Aorta (tissue), 5 donors: ENCODE data around the gene C5AR2. TPM values are rescaled to one million over a fixed set of nuclear protein-coding genes. Genes with fewer than 3 reads are reported as not detected.

Experiments
- ATAC-seq: fragments of 200-7000 bp; cut with Tn5 transposase; one replicate; pipeline ENCODE4 v1.9.1; 2022; ENCODE audit warnings: moderate library complexity; ENCODE audit not compliant: low FRiP score
- DNase-seq, 2 donors: peaks; one replicate each; pipeline ENCODE4 v3.0.0-alpha.2; 2020
- H3K27ac ChIP-seq, 2 donors: one replicate each; pipeline ENCODE4 v1.5.1; 2013; ENCODE audit warnings: low read length in 2 of 2, mild to moderate bottlenecking in 2 of 2, moderate library complexity in 2 of 2, control low read depth in 1 of 2, inconsistent platforms in 1 of 2, low read depth in 1 of 2
- H3K27me3 ChIP-seq, 2 donors: one replicate each; pipeline ENCODE4 v1.6.1; 2013; ENCODE audit warnings: control low read depth in 1 of 2, low read length in 1 of 2, mild to moderate bottlenecking in 1 of 2, moderate library complexity in 1 of 2; ENCODE audit not compliant: insufficient read depth in 2 of 2, control insufficient read depth in 1 of 2
- H3K36me3 ChIP-seq, 2 donors: one replicate each; pipeline ENCODE4 v1.6.1; 2013; ENCODE audit warnings: control low read depth in 1 of 2, low read length in 1 of 2, mild to moderate bottlenecking in 1 of 2; ENCODE audit not compliant: insufficient read depth in 2 of 2, control insufficient read depth in 1 of 2
- H3K4me1 ChIP-seq, 2 donors: one replicate each; pipeline ENCODE4 v1.6.1; 2013; ENCODE audit warnings: low read length in 2 of 2, control low read depth in 1 of 2, mild to moderate bottlenecking in 1 of 2, moderate library complexity in 1 of 2; ENCODE audit not compliant: insufficient read depth in 2 of 2, control insufficient read depth in 1 of 2
- H3K4me3 ChIP-seq, 2 donors: one replicate each; pipeline ENCODE4 v1.5.1; 2013; ENCODE audit warnings: low read length in 2 of 2, control low read depth in 1 of 2, mild to moderate bottlenecking in 1 of 2
- H3K9me3 ChIP-seq: one replicate; pipeline ENCODE4 v1.6.1; 2013; ENCODE audit warnings: mild to moderate bottlenecking, low read length; ENCODE audit not compliant: control insufficient read depth
- WGBS, 2 donors: extraction: QIAGEN DNeasy Blood & Tissue Kit; methylation state at CpG; one replicate each; pipeline ENCODE4 v1.1.7; 2013; 5-methylcytosine and 5-hydroxymethylcytosine counted together
- intact Hi-C, 2 donors: fragments of 100-400 bp; cut with DNase I; formaldehyde crosslinking; loops; one replicate each; pipeline versions ENCODE4 v1.14.2 to v1.15.0; 2022
- polyA plus RNA-seq, 2 donors: library from polyadenylated mRNA; stranded (reverse); fragments of 200-250 nt; gene quantifications; one replicate each; pipeline ENCODE4 v1.2.3, GENCODE V29; 2013
- total RNA-seq, 2 donors: library from RNA; stranded (reverse); fragmentation: NEBNext Ultra II Directional; extraction: Animal tissue kit (Norgen Biotek cat#: 25700); gene quantifications; one replicate each; pipeline ENCODE4 v1.2.1, GENCODE V29; 2021
- donor health status: healthy with polysubstance abuse.
- donor health status: Bipolar disorder and iron deficiency.
- donor health status: DM: no; HTN: no; CAD: no.
- donor health status: DM: no; HTN: no; CAD: no.
- donor health status: DM: yes; HTN: yes; CAD: no.

C5AR2 gene
- total and polyA plus RNA-seq, 4 donors, result 0.20 to 13.6 (median 4.2) TPM

DNA sequence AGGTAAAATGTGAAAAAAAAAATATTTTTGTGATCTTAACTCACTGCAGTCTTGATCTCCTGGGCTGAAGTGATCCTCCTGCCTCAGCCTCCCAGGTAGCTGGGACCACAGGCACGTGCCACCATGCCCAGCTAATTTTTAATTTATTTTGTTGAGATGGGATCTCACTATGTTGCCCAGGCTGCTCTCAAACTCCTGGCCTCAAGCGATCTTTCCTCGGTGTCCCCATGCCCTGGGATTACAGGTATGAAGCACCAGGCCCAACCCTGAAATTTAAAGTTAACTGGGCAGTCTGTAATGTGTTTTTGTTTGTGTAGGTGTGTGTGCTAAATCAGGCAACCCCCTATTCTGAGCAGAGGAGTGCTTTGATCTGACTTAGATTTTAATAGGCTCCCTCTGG is 25.7 kb upstream of the C5AR2 start:
- H3K36me3 ChIP-seq, result no peaks in the 10 kb centered on the region
- H3K27ac ChIP-seq, result no peak overlapping the region
- ATAC-seq (no peak), DNase-seq (no peak)
- no peaks in the 10 kb centered on the region for H3K9me3 ChIP-seq
- H3K4me3 ChIP-seq, result no peak overlapping the region
- no peaks in the 10 kb centered on the region for H3K27me3 ChIP-seq
- intact Hi-C loops, result no loop called here
- peaks cover 0 to 3% of the 10 kb centered on the region in 2 donors for H3K4me1 ChIP-seq
- 94 to 95% methylated on average over 3 of the region's 3 CpGs for WGBS, 2 donors

DNA sequence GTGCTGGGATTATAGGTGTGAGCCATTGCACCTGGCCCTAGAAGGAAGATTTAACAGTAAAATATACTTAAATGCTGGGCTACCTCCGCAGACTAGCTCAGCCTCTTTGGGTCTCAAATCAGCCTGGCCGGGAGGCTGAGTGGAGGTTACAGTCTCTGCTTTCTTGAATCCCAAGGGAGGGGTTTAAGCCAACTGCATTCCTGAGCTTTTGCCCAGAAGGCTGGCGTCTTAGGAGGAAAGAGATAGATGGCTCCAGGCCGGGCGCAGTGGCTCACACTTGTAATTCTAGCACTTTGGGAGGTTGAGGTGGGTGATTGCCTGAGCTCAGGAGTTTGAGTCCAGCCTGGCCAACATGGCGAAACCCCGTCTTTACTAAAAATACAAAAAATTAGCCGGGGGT is 22.9 kb upstream of the C5AR2 start:
- ATAC-seq (no peak), DNase-seq (peak; percentile 67 to 81)
- Histone ChIP-seq H3K4me3 (no peak overlapping the region), H3K27me3 (no peaks in the 10 kb centered on the region), H3K9me3 (no peaks in the 10 kb centered on the region), H3K27ac (no peak overlapping the region), H3K4me1 (peaks cover 0 to 3% of the 10 kb centered on the region in 2 donors), H3K36me3 (no peaks in the 10 kb centered on the region)
- intact Hi-C loops, result no loop called here
- WGBS, 2 donors, result 5 to 9% methylated on average over 8 of the region's 8 CpGs

DNA sequence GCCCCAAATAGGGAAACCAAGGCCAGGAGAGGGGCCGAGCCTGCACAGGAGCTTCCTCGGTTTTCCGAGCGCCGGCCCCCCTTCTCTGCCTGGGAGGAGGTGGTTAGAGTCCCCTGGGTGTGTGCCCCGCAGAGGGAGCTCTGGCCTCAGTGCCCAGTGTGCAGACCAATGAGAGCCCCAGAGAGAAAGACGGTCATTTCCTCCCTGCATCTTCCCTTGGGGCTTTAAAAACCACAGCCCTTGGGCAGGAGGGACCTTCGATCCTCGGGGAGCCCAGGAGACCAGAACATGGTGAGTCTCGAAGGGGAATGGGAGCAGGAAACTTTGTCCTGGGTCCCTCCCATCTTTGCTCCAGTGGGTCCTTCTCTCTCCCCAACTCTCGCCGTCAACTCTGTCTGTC is 22.4 kb upstream of the C5AR2 start, which contains the start of gene C5AR1:
TSS of gene C5AR1 (plus strand) at position 254 of the 400 bp plus-strand sequence. CDS start at position 289, 35 bp downstream.
- intact Hi-C loops, result loop anchor here in 1 of 2 donors (5.0 kb wide), 1 partner anchor 38 kb away; the partner anchor contains the start of gene DHX34
- WGBS, 2 donors, result 33 to 38% methylated on average over 12 of the region's 12 CpGs

GRCh38 chr19:47310323-47310722 is 21.7 kb upstream of the C5AR2 start:
- H3K27me3 ChIP-seq, result no peaks in the 10 kb centered on the region
- DNase-seq (no peak), ATAC-seq (no peak)
- no peaks in the 10 kb centered on the region for H3K36me3 ChIP-seq
- intact Hi-C loops, result loop anchor here in 1 of 2 donors (5.0 kb wide), 1 partner anchor 37 kb away; the partner anchor contains the start of gene DHX34
- no peak overlapping the region for H3K27ac ChIP-seq
- 89 to 93% methylated on average over 2 of the region's 2 CpGs for WGBS, 2 donors
- peaks cover 0 to 3% of the 10 kb centered on the region in 2 donors for H3K4me1 ChIP-seq
- H3K4me3 ChIP-seq, result no peak overlapping the region
- H3K9me3 ChIP-seq, result no peaks in the 10 kb centered on the region

More for the DNA sequence above, 22.4 kb upstream of the C5AR2 start, which contains the start of gene C5AR1:
- peak in 1 of 2 donors; percentile 81 for DNase-seq
- Histone ChIP-seq H3K27ac (no peak within 1 kb of the TSS), H3K9me3 (no peaks in the 10 kb centered on the region), H3K4me1 (peaks cover 0 to 3% of the 10 kb centered on the region in 2 donors), H3K36me3 (no peaks in the 10 kb centered on the region), H3K27me3 (no peaks in the 10 kb centered on the region), H3K4me3 (no peak within 1 kb of the TSS)
- no peak for ATAC-seq

GRCh38 chr19:47310819-47311218 is 21.2 kb upstream of the C5AR2 start:
- intact Hi-C loops, result loop anchor here in 1 of 2 donors (5.0 kb wide), 1 partner anchor 36 kb away; the partner anchor contains the start of gene DHX34
- Histone ChIP-seq H3K27me3 (no peaks in the 10 kb centered on the region), H3K36me3 (no peaks in the 10 kb centered on the region), H3K4me1 (peaks cover 0 to 3% of the 10 kb centered on the region in 2 donors), H3K27ac (no peak overlapping the region), H3K4me3 (no peak overlapping the region), H3K9me3 (no peaks in the 10 kb centered on the region)
- DNase-seq (peak; percentile 74 to 82), ATAC-seq (no peak)
- WGBS, 2 donors, result 26 to 33% methylated on average over 5 of the region's 5 CpGs

DNA sequence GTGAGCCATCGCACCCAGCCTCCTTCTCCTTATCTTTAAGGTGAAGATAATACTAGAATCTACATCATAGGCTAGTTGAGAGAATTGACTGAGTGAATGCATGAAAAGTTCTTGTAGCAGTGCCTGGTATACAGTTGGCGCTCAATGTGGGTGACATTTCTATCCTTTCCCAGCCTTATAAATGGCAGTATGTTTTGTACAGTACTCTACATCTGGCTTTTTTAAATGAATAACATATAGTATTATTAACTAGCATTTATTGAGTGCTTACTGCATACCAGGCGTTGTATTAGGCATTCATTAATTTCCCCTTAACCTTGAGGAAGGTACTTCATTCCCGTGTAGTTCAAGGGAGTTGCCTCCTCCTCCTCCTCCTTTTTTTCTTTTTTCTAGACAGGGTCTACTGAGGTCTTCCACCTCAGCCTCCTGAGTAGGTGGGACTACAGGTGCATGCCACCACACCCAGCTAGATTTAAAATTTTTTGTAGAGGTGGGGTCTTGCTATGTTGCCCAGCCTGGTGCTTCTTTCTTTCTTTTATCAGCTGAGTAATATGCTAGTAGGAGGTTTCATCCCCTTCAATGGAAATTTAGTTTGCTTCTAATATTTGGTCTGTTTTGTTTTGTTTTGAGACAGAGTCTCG is 19.5 kb upstream of the C5AR2 start:
- ATAC-seq (no peak), DNase-seq (no peak)
- no peaks in the 10 kb centered on the region for H3K36me3 ChIP-seq
- intact Hi-C loops, result loop anchor here in 1 of 2 donors (5.0 kb wide), 1 partner anchor 35 kb away; the partner anchor contains the start of gene DHX34
- H3K27ac ChIP-seq, result no peak overlapping the region
- H3K4me3 ChIP-seq, result no peak overlapping the region
- no peaks in the 10 kb centered on the region for H3K9me3 ChIP-seq
- H3K4me1 ChIP-seq, result peaks cover 0 to 3% of the 10 kb centered on the region in 2 donors
- WGBS, 2 donors, result 93% methylated on average over 5 of the region's 5 CpGs
- no peaks in the 10 kb centered on the region for H3K27me3 ChIP-seq

- no peak for ATAC-seq
These were observed 18.1 kb upstream of the C5AR2 start for GRCh38 chr19:47313754-47314295.

DNA sequence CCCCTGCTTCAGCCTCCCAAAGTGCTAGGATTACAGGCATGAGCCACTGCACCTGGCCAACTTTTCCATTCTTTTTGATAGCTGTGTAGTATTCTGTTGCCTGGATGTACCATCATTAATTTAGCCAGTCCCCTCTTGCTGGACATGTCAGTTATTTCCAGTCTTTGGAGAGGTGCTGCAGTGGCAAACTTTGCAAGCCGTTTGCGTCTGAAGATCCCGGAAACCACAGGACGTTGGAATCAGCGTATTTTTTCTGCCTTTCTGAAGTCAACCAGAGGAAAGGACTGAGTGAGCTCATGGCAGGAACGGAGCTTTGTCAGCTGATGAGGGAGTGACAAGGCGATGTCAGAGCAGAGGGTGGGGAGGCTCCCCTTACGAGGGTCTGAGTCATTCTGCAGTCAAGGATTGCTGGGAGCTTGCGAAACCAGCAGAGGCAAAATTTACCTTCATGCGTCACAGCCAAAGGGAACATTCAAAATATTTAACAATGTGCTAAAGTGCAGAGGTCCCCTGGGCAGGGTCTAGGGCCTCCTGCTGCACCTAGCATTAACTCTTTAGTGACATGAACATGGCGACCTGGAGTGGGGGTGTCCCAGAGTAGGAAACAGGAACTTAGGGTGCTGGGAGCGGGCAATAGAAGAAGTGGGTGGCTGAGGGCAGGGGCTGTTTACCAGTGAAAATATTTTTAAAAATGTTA is 16.7 kb upstream of the C5AR2 start:
- Histone ChIP-seq H3K4me3 (no peak overlapping the region), H3K27ac (no peak overlapping the region), H3K9me3 (no peaks in the 10 kb centered on the region), H3K4me1 (no peaks in the 10 kb centered on the region), H3K27me3 (no peaks in the 10 kb centered on the region), H3K36me3 (no peaks in the 10 kb centered on the region)
- 34 to 36% methylated on average over 12 of the region's 12 CpGs for WGBS, 2 donors
- ATAC-seq (peak; percentile 68), DNase-seq (peak; percentile 84 to 88)
- intact Hi-C loops, result no loop called here

More at GRCh38 chr19:47313754-47314295, 18.1 kb upstream of the C5AR2 start:
- no peak overlapping the region for H3K4me3 ChIP-seq
- H3K27me3 ChIP-seq, result no peaks in the 10 kb centered on the region
- no peak for DNase-seq
- no peaks in the 10 kb centered on the region for H3K36me3 ChIP-seq
- peaks cover 0 to 3% of the 10 kb centered on the region in 2 donors for H3K4me1 ChIP-seq
- no peaks in the 10 kb centered on the region for H3K9me3 ChIP-seq
- 82 to 83% methylated on average over 10 of the region's 10 CpGs for WGBS, 2 donors
- H3K27ac ChIP-seq, result no peak overlapping the region
- intact Hi-C loops, result loop anchor here in 1 of 2 donors (5.0 kb wide), 1 partner anchor 33 kb away; the partner anchor contains the start of gene DHX34
